CD1c-positive myeloid dendritic cell (primary cell): Measurements from ENCODE around the gene PPIL1.

ENCODE experiments used
- DNase-seq: peaks from one replicate; pipeline ENCODE4 v3.0.0-alpha.2; 2016; ENCODE audit errors: extremely low spot score

The PPIL1 gene

GRCh38 chr6:36888654-36889481, 14.3 kb upstream of the PPIL1 start:
- DNase-seq: no peak

- DNase-seq: no peak
Observed at GRCh38 chr6:36888115-36888643, 13.6 kb upstream of the PPIL1 start.

GRCh38 chr6:36886950-36887618, 12.5 kb upstream of the PPIL1 start:
- no peak for DNase-seq

- peak; percentile 99 for DNase-seq
Observed at GRCh38 chr6:36885461-36886401, 11.1 kb upstream of the PPIL1 start, which contains the start of gene C6orf89. Gene C6orf89 (plus strand): TSS chr6:36885952. CDS start chr6:36899445, 13,493 bp downstream.

- DNase-seq: no peak
Observed at GRCh38 chr6:36884610-36885009, 10.0 kb upstream of the PPIL1 start.

GRCh38 chr6:36875250-36875633, 639 bp upstream of the PPIL1 start:
- no peak for DNase-seq

GRCh38 chr6:36873612-36874442, 776 bp downstream of the PPIL1 start:
- peak; percentile 54 for DNase-seq

- DNase-seq: peak; percentile 13
Observed at GRCh38 chr6:36873115-36873514, 1.5 kb downstream of the PPIL1 start.

GRCh38 chr6:36871686-36872085, 2.9 kb downstream of the PPIL1 start:
- DNase-seq: no peak

- DNase-seq: no peak
Observed at GRCh38 chr6:36867471-36868224, 7.0 kb downstream of the PPIL1 start.

- DNase-seq: no peak
Observed at GRCh38 chr6:36865835-36866234, 8.8 kb downstream of the PPIL1 start.

- DNase-seq: no peak
Observed at GRCh38 chr6:36863670-36864540, 10.7 kb downstream of the PPIL1 start.

- DNase-seq: no peak
Observed at GRCh38 chr6:36862848-36863382, 11.7 kb downstream of the PPIL1 start.

- no peak for DNase-seq
Observed at GRCh38 chr6:36862164-36862847, 12.3 kb downstream of the PPIL1 start.

- no peak for DNase-seq
Observed at GRCh38 chr6:36860126-36860525, 14.5 kb downstream of the PPIL1 start.

GRCh38 chr6:36858407-36858981, 16.1 kb downstream of the PPIL1 start:
- no peak for DNase-seq

GRCh38 chr6:36857325-36857724, 17.3 kb downstream of the PPIL1 start:
- no peak for DNase-seq

- DNase-seq: no peak
Observed at GRCh38 chr6:36856277-36856676, 18.3 kb downstream of the PPIL1 start.
